SK-N-SH treated with all-trans-retinoic acid at 6 μM for 48 hours (cell line): ENCODE results near the gene CDC42EP3.

Experiments used
- BACH2 ChIP-seq: fragments of 250-450 bp; sonication (Bioruptor Pico); IDR thresholded peaks from 2 replicates; pipeline ENCODE4 v1.9.0; 2021; ENCODE audit warnings: mild to moderate bottlenecking, borderline replicate concordance
- ZFP3 ChIP-seq: fragments of 250-450 bp; sonication (Bioruptor Pico); IDR thresholded peaks from 2 replicates; pipeline ENCODE4 v1.5.0; 2020; ENCODE audit warnings: mild to moderate bottlenecking, moderate library complexity

GRCh38 chr2:37709111-37709510 is 37.7 kb upstream of the CDC42EP3 start:
- TF ChIP-seq BACH2 (no peak), ZFP3 (CRISPR knock-in tag) (no peak)
